Lower leg skin (tissue), 4 donors: ENCODE results near the gene ABHD17C. TPM values are rescaled to one million over a fixed set of nuclear protein-coding genes. Genes with fewer than 3 reads are reported as not detected.

Experiments
- DNase-seq, 2 donors: peaks; one replicate each; pipeline ENCODE4 v3.0.0-alpha.2; 2019; ENCODE audit warnings: low spot score in 2 of 2
- H3K4me3 ChIP-seq: fragments of 200-600 bp; sonication (generic); 2 replicates; pipeline ENCODE4 v1.5.1; 2017; ENCODE audit warnings: mild to moderate bottlenecking, low read depth; ENCODE audit not compliant: poor library complexity, severe bottlenecking
- POLR2A ChIP-seq, 2 donors: fragments of 450-650 bp; IDR thresholded peaks; one replicate each; pipeline ENCODE4 v1.6.1; 2016 to 2017; ENCODE audit warnings: antibody characterized with exemption in 2 of 2, mild to moderate bottlenecking in 1 of 2, moderate library complexity in 1 of 2
- WGBS, 2 donors: methylation state at CpG; one replicate each; pipeline ENCODE4 v1.1.5; 2018; 5-methylcytosine and 5-hydroxymethylcytosine counted together
- intact Hi-C: fragments of 100-400 bp; cut with DNase I; formaldehyde crosslinking; loops from one replicate; pipeline ENCODE4 v1.15.0; 2023; ENCODE audit warnings: low total_unique reads
- total RNA-seq, 4 donors: library from RNA; depleted of rRNA; stranded (reverse); fragments of >200 nt; gene quantifications; one replicate each; pipeline ENCODE4 v1.1.0, GENCODE V29; 2016
- TF ChIP-seq, protein P1 (sequence below), 3 donors: fragments of 450-650 bp; IDR thresholded peaks; one replicate each; pipeline ENCODE4 v1.5.1; 2016; ENCODE audit warnings: antibody characterized with exemption in 3 of 3, mild to moderate bottlenecking in 3 of 3, moderate library complexity in 2 of 3

The ABHD17C gene
- total RNA-seq, 4 donors from 2014 or later = 18.0 to 28.5 (median 26.2) TPM

DNA sequence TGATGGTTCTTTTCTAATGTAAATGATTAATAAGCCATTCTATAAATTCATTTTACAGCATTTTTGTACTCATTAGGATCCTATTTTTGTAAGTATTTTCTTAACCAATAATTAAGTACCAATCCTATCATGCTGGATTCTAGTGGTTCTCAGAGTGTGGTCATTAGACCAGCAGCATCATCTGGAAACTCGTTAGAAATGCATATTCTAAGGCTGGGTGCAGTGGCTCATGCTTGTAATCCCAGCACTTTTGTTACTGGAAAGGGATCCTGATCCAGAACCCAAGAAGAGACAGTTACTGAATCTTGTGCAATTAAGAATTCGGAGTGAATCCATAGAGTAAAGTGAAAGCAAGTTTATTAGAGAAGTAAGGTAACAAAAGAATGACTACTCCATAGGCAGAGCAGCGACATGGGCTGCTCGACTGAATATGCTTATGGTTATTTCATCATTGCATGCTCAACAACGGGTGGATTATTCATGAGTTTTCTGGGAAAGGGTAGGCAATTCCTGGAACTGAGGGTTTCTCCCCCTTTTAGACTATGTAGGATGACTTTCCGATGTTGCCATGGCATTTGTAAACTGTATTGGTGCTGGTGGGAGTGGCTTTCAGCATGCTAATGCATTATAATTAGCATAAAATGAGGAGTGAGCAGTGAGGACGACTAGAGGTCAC lies 74.2 kb downstream of the ABHD17C start:
- TF ChIP-seq, protein P1, sequence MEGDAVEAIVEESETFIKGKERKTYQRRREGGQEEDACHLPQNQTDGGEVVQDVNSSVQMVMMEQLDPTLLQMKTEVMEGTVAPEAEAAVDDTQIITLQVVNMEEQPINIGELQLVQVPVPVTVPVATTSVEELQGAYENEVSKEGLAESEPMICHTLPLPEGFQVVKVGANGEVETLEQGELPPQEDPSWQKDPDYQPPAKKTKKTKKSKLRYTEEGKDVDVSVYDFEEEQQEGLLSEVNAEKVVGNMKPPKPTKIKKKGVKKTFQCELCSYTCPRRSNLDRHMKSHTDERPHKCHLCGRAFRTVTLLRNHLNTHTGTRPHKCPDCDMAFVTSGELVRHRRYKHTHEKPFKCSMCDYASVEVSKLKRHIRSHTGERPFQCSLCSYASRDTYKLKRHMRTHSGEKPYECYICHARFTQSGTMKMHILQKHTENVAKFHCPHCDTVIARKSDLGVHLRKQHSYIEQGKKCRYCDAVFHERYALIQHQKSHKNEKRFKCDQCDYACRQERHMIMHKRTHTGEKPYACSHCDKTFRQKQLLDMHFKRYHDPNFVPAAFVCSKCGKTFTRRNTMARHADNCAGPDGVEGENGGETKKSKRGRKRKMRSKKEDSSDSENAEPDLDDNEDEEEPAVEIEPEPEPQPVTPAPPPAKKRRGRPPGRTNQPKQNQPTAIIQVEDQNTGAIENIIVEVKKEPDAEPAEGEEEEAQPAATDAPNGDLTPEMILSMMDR (IDR thresholded peaks at IDR 0.05) = no peak
- TF ChIP-seq POLR2A (IDR thresholded peaks at IDR 0.05) = no peak
- intact Hi-C loops = no loop called here
- WGBS, 2 donors = 87 to 90% methylated on average over 7 of the region's 7 CpGs
- H3K4me3 ChIP-seq = no peak overlapping the region
- no peak for DNase-seq

DNA sequence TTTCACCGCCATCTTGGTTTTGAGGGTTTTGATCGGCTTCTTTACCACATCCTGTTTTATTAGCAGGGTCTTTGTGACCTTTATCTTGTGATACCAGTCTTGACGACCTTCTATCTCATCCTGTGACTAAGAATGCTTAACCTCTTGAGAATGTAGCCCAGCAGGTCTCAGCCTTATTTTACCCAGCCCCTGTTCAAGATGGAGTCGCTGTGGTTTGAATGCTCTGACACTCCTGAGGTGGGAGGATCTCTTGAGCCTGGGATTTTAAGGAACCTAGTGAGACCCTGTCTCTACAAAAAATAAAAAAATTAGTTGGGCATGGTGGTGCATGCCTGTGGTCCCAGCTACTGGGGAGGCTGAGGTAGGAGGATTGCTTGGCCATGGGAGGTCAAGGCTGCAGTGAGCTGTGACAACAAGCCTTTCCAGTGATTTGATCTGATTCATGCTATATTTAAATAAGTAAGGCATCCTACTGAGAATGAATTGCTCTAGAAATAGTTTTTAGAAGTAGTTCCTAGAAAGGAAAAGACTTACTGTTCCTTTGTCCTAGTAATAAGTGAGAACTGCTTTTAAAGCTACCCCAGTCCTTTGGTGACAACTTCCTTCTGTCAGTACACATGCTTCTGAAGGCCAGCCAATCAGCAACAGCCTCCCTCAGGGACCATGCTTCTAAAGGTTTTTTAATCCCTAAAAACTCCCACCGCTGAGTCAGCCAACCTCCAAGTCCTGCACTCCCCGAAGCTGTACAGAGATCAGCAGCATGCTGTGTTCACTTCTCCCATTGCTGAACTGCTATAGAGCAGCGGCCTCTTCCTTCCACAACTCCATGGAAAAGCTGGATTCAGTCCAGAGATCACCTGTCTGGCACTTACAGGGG lies 75.0 kb downstream of the ABHD17C start:
- no peak overlapping the region for H3K4me3 ChIP-seq
- TF ChIP-seq, protein P1 (IDR thresholded peaks at IDR 0.05) = no peak
- TF ChIP-seq POLR2A (IDR thresholded peaks at IDR 0.05) = no peak
- 82 to 84% methylated on average over 7 of the region's 7 CpGs for WGBS, 2 donors
- intact Hi-C loops = loop anchor here (10.0 kb wide), 1 partner anchor 145 kb away; no protein-coding TSS in a partner anchor
- no peak for DNase-seq

DNA sequence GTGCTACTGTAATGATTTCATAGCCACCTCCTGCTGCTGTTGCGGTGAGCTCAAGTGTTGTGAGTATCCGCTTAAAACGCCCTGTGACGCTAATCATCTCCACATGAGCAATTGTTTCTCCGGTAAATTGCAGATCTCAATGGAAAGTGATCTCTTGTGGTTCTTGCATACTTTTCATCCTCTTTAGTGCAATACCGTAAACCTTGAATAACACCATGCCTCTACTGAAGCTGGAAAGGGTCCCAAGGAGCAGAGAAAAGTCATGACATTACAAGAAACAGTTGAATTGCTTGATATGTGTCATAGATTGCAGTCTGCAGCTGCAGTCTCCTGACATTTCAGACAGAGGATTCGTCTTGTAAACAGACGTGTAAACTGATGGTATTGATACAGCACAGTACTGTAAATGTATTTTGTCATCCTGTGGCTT lies 78.0 kb downstream of the ABHD17C start:
- intact Hi-C loops = loop anchor here (10.0 kb wide), 1 partner anchor 148 kb away; no protein-coding TSS in a partner anchor
- TF ChIP-seq, protein P1 (IDR thresholded peaks at IDR 0.05) = no peak
- no peak for TF ChIP-seq POLR2A (IDR thresholded peaks at IDR 0.05)
- WGBS, 2 donors = 57 to 60% methylated on average over 8 of the region's 8 CpGs
- no peak for DNase-seq
- H3K4me3 ChIP-seq = no peak overlapping the region

DNA sequence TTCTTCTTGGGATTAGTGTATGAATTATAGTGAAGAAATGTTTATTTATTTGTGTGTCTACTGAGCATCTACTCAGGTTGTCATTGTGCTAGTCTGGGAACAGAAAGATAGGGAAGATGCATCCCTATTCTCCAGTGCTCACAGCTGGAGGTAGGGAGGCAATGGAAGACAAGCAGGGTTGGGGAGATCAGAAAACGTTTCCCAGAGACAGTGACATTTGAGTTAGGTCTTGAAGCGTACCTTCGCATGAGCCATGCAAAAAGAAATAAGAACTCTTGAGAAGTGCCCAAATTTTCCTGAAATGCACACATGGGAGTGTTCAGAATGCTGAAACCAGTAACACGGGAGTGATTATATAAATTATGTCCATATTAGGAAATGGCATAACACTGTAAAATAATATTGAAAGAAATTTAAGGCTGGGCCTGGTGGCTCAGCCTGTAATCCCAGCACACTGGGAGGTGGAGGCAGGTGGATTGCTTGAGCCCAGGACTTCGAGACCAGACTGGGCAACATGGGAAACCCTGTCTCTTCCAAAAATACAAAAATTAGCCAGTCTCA lies 78.8 kb downstream of the ABHD17C start:
- WGBS, 2 donors = 43 to 77% methylated on average over 5 of the region's 5 CpGs
- TF ChIP-seq POLR2A (IDR thresholded peaks at IDR 0.05) = no peak
- TF ChIP-seq, protein P1 (IDR thresholded peaks at IDR 0.05) = no peak
- intact Hi-C loops = loop anchor here (10.0 kb wide), 1 partner anchor 149 kb away; no protein-coding TSS in a partner anchor
- no peak for DNase-seq
- no peak overlapping the region for H3K4me3 ChIP-seq

DNA sequence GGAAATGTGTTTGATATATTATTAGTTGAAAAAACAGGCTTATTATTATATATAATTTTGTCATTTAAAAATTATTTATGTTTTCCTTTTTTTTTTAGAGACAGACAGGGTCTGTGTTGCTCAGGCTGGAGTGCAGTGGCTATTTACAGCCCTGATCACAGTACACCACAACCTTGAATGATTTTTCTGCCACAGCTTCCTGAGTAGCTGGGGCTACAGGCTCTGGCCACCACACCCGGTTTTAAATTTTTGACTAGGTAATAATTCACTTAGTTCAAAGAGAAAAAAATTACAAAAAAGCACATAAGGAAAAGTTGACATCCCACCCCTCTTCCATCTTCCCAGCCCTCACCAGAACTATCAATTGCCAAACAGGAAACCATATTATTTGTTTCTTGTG lies 79.4 kb downstream of the ABHD17C start:
- TF ChIP-seq POLR2A (IDR thresholded peaks at IDR 0.05) = no peak
- TF ChIP-seq, protein P1 (IDR thresholded peaks at IDR 0.05) = no peak
- 49 to 57% methylated on average over 1 of the region's 1 CpG for WGBS, 2 donors
- no peak for DNase-seq
- H3K4me3 ChIP-seq = no peak overlapping the region
- intact Hi-C loops = loop anchor here (10.0 kb wide), 1 partner anchor 150 kb away; no protein-coding TSS in a partner anchor
